Anterior cingulate cortex (tissue), 58 donors: Measurements from ENCODE around the gene GMEB2.
"Not testable (repeated sequence)": the region's sequence is repeated elsewhere in the genome, so short reads cannot be mapped to it uniquely, and the experiment has no call there.

Experiments
- DNase-seq, 58 donors: peaks; one replicate each; lab custom pipeline; 2025; lab: John Stamatoyannopoulos, UW

GMEB2 gene

DNA sequence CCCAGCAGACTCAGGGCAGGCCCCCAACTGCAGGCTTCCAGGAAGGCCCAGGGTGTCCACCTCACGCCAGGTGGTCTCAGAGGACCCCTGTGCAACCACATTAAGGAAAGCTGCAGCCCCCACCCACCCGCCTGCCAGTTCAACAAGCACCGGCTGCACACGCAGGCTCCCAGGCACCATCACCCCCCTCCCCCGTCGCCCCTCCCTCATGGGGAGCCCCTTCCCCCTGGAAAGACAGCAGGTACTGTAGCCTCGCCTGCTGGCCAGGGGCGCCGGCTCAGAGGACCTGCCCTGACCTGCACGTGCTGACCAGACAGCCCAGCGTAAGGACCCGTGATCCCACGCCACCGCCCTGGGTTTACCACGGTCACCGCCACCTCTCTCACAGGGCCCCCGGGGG is 13.8 kb upstream of the GMEB2 start:
- not testable (repeated sequence) for DNase-seq

DNA sequence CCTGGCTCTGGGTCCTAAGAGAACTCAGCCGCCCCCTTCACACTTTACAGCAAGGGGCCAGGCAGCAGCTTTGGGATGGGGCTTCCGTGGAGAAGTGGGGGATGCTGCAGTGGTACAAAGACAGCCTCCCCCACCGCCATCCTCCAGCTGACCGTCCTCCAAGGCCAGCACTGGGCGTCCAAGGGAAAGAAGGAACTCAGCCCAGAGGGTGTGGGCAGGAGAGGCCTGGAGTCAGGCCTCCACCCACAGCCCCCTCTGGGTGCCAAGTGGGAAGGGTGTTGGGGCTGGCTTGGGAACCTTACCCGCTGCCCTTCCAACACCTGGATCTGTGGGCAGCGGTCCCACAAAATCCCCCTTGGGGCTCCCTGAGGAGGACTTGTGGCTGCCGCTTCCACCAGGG is 13.2 kb upstream of the GMEB2 start:
- no peak for DNase-seq

DNA sequence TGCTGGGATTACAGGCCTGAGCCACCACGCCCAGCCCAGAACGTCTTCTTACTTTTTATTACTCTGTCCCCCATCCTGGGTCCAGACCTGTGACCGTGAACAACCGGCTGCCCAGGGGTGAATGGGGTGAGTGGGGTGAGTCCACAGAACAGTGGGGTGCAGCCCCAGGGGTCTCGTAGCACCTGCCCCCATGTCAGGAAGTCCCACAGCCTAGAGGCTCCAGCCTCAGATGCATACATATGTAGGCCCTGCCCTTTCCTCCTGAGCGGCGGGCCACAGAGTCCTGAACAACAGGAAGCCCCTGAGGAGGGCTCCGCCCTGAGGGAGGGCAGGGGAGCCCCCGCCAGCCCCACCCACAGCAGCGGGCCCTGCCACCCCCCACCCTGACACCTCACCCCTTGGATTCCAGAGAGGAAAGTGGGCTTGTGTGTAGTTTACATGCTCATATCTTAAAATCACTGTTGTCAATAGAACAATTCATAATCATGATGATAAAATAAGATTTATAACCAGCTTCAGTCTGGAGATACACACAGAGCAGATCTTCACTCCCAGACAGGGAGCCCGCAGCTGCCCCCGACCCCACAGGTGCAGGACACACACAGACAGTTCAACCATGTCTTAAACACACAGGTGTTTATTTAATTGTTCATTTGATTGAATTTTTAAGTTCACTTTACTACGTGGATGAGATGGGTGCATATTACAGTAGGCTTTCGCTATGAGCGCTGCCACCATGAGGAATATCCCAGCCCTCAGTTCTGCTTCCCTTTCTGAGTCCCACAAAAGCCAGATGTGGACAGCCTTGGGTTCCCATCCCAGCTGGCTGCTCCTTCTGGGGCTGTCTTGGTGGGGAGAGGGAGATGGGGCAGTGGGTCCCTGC is 12.4 kb upstream of the GMEB2 start:
- no peak for DNase-seq

DNA sequence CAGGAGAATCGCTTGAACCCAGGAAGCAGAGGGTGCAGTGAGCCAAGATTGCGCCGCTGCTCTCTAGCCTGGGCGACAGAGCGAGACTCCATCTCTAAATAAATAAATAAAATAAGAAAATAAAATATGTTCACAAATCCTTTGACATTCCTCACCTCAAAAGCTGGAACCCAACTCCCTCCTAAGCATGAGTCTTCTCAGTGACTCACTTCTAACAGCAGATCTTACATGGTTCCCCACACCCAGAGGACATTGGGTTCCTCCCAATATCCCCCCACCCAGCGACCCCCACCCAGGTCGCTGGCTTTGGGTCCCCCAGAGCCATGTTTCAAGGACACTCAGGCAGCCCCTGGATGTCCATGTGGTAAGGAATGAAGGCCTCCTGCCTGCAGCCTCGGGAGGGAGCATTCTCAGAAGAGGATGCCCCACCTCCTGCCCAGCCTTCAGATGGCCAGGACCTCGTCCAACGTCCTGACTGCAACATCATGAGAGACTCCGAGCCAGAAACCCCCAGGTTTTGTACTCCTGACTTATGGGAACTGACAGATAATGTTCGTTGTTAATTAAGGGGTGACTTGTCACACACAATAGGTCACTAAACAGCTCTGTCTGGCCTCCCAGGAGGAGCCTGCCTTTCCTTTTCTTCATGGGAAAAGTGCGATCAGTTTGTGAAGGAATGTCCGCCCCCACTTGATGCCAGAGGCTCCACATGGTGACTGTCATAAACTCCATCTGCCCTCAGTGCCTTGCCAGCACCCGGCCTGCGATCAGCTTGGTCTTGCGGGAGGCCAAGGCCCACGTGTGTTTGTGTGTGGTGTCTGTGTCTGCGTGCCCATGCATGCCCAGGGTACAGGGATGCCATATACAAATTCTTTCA is 10.1 kb upstream of the GMEB2 start:
- DNase-seq, result no peak

DNA sequence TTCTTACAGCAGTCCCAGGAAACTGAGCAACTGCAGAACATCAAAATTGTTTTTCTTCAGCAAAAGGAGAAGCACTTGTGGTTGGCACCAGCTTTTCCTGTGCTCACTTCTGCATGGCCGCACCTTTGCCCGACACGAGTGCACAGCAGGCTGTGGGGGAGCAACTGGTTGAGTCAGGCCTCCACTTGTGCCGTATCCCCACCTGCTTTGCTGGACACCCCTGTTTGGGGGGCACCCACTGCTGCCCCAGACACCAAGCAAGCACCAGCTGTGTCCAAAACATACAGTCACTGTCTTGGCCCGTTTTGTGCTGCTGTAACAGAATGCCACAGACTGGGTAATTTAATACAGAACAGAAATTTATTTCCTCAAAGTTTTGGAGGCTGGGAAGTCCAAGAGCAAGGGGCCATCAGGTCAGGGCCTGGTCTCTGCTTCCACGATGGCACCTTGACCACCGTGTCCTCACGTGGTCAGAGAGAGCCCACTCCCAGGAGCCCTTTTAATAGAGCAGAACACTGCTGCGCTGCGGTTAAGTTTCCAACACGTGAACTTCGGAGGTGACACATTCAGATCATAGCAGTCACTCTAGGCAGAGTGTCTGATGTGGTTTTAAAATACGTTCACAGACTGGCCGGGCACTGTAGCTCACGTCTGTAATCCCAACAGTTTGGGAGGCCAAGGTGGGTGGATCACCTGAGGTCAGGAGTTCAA is 8.7 kb upstream of the GMEB2 start:
- DNase-seq, result no peak

DNA sequence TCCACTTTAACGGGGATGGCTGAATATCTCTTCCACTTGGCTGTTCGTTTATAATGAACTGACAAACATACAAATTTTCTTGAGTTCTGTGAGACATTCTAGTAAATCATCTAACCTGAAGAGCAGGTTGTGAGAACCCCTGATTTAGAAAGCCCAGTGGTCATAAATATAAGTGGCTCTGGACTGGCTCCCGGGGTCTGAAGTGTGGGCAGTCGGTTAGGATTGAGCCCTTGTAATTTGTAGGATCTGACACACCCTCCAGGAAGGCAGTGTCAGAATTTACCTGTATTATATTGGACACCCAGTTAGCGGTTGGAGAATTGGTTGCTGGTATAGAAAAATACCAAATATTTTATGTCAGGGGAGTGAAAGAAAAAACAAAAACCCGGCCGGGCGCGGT is 6.8 kb upstream of the GMEB2 start:
- no peak for DNase-seq

DNA sequence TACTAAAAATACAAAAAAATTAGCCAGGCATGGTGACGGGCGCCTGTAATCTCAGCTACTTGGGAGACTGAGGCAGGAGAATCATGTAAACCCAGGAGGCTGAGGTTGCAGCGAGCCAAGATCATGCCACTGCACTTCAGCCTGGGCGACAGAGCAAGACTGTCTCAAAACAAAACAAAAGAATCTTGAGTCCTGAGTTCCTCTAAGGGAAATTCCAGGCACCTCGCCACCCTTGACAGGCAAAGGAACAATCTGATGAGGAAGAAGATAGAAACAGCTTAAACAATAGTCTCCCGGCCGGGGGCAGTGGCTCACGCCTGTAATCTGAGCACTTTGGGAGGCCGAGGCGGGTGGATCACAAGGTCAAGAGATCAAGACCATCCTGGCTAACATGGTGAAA is 4.5 kb upstream of the GMEB2 start:
- DNase-seq, result not testable (repeated sequence)

DNA sequence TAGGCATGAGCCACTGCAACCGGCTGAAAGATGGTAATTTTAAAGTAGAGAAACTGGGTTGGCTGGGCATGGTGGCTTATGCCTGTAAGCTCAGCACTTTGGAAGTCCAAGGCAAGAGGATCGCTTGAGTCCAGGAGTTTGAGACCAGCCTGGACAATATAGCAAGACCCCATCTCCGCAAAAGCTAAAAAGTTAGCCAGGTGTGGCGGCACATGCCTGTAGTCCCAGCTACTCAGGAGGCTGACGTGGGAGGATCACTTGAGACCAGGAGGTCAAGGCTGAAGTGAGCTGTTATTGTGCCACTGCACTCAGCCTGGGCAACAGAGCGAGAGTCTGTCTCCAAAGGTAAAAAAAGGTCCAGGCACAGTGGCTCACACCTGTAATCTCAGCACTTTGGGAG is 4.1 kb upstream of the GMEB2 start:
- DNase-seq, result not testable (repeated sequence)

DNA sequence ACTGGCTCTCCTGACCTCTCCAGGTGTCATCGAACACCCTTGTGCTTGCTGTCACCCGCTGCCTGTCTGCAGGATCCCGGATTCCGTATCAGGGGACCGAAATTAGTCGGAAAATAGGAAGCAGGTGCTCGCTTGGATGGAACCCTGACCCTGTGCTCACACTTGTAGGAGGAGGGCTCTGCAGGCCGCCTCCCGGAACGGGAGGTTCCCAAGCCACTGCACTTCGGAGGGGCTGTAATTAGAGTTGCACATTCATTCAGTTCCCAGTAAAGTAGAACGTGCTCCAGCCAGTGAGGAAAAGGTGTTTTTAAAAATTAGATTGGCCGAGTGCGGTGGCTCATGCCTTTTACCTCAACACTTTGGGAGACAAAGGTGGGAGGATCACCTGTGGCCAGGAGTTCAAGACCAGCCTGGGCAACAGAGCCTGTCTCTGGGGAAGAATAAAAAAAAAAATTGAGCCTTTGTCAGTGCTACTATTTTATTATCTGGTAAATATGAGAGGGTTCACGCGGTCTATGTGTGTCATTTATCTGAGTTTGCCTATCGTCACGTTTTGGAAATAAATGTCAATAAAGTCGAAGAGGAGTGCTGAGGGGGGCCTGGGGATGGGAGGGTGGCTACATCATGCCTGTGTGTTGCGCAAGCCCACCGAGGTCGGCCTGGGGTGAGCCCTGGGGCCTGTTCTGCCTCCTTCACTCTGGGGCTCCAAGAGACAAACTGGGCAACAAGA is 1.5 kb upstream of the GMEB2 start:
- peak in 5 of 58 donors; percentile 18 to 41 (median 23) for DNase-seq

DNA sequence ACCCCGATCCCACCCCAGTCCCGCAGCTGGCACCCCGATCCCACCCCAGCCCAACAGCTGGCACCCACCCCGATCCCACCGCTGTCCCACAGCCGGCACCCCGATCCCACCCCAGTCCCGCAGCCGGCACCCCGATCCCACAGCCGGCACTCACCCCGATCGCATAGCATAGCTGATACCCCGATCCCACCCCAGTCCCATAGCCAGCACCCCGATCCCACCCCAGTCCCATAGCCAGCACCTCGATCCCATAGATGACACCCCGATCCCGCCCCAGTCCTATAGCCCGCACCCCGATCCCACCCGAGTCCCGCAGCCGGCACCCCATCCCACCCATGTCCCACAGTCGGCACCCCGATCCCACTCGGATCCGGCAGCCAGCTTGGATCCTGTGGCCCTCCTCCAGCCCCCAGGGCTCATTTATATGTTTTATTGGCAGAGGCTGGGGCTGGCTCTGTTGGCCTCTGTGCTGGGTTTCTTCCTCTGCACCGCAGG is 897 bp upstream of the GMEB2 start:
- DNase-seq, result no peak

DNA sequence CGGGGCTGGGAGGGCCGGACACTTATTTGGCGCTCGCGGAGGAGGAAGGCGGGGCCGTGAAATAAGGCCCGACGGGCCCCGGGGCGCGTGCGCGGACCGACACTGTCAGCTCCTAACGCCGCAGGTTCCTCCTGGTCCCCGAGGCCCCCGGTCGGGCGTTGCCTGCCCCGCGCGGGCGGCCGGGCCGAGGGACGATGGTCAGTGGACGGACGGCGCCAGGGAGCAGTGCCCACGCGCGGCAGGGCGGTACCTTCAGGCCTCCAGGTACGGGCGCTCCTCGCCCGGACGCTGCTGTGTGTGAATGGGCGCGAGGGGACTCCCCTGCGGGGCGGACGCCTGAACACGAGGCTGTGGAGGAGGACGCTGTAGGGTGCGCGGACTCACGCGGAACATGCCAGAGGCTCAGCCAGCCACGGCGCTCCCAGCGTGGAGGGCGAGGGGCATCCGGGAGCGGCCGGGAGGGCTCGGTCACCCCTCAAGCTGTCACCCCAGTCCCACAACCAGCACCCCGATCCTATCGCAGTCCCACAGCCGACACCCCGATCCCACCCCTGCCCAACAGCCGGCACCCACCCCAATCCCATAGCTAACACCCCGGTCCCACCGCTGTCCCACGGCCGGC is 339 bp upstream of the GMEB2 start:
- peak; percentile 42 to 94 (median 85) for DNase-seq

DNA sequence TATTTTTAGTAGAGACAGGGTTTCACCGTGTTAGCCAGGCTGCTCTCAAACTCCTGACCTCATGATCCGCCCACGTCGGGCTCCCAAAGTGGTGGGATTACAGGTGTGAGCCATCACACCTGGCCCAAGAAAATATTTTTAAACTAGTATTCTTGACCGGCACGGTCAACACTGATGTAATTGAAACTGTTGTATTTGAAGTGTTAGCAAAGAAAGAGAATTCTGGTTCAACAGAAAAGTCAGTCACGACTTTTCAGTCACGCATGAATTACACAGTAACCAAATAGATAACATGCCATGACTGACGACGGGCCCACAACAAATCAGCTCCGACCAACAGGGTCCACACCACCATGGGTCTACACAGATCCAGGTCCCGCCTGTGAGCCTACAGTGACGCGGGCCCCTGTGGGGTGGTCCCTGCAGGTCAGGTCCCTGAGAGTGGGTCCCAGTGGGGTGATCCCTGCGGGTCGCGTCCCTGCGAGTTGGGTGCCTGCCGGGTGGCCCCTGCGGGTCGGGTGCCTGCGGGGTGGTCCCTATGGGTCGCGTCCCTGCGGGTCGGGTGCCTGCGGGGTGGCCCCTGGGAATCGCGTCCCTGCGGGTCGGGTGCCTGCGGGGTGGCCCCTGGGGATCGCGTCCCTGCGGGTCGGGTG is 1.0 kb downstream of the GMEB2 start:
- peak in 2 of 58 donors; percentile 17 to 20 for DNase-seq

DNA sequence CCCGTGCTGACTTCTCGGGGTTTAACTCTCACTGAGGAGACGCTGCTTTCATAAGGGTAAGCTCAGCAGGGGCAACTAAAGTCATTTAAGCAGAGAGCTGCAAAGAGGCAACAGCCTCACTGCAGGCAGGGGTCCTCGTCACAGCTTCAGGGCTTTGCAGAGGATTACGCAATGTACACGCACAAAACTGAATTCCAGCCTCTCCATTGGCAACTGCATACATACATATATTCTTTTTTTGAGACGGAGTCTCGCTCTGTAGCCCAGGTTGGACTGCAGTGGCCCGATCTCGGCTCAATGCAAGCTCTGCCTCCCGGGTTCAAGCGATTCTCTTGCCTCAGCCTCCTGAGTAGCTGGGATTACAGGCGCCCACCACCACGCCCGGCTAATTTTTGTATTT is 2.4 kb downstream of the GMEB2 start:
- DNase-seq, result no peak

DNA sequence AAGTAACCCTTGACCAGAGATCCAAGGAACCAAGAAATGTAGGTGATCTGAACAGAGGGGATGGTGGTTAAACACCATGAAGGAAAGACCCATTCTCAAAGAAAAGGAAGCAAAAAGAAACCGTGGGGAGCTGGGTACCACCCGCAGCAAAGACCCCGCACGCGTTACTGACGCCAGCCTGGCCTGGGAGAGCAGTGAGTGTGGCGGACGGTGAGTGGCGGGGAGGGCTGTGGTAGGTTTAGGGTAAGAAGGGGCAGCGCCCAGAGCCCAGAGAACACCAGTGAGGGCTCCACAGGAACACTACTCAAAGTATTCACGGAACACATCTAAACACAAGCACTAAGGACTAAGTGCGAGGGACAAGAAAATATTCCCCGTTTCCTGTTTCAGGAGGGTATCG is 4.2 kb downstream of the GMEB2 start:
- no peak for DNase-seq

DNA sequence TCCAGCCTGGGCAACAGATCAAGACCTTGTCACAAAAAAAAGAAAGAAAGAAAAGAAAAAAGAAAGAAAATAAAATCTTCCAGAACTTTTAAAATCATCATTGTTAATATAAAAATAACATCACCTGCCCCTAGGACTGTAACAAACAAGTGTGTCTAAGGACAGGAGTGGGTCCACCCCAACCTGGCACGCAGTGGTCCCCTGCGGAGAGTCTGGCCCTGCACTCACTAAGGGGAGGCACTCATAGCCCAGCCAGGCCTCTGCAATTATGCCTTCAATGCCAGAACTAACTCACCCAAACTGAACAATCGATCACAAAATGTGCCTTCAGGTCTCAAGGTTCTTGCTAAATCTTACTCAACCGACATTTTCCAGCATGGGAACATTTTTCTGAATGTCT is 4.8 kb downstream of the GMEB2 start:
- no peak for DNase-seq

DNA sequence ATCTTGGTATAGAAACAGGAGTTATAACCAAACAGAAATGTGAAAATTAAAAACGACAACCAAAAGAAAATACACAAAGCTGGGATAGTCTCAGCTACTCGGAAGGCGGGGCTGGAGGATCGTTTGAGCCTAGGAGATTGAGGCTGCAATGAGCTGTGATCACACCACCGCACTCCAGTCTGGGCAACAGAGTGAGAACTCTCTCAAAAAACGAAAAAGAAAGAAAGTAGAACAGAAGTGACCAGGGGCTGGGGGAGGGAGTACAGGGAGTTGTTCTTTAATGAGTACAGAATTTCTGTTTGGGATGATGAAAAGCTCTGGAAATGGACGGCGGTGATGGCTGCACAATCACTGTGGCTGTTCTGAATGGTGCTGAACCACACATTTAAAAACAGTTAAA is 5.9 kb downstream of the GMEB2 start:
- DNase-seq, result no peak

DNA sequence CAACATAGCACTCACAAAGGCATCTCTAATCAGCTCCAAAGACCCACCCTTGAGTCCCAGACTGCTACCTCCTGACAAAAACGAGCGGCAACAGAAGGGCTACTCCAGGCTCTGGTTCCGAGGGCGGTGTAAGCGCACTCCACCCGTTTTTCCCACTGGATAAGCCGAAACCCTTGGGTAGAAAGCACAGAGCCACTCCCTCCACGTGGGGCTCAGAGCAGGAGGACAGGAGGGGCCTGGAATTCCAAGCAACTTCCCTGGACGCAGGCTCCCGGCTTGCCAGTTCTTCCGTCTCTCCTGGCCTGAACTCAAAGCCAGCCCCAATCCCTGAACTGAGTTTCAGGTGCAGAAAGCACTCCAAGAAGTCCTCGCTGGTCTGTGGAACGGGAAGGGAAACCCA is 7.4 kb downstream of the GMEB2 start:
- DNase-seq, result no peak

DNA sequence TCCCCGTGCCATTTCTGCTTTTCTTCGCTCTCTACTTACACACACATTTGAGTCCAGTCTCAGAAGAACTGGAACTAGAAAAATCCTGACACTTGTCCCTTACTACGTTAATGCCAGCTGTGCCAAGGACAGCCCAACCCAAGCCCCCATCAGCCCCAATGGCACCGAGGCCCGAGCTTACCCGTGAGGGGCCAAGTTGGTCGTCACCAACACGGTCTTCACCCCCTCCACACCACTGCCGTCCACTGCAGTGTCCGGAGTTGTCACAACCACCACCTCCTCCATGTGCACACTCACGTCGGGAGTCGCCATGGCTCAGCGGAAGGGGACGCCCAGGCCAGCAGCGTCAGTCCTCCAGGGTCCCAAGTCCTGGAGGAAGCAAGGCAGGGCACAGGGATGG is 7.8 kb downstream of the GMEB2 start:
- no peak for DNase-seq
